Testis (tissue), 3 donors: ENCODE data around the gene MRPL28. TPM values are rescaled to one million over a fixed set of nuclear protein-coding genes. Genes with fewer than 3 reads are reported as not detected.
"Not testable (repeated sequence)": the region's sequence is repeated elsewhere in the genome, so short reads cannot be mapped to it uniquely, and the experiment has no call there.

Experiments used
- DNase-seq: peaks from one replicate; pipeline ENCODE4 v3.0.0-alpha.2; 2019
- H3K27ac ChIP-seq, 2 donors: fragments of 200-600 bp; sonication (generic); one replicate each; pipeline ENCODE4 v1.5.1; 2019
- H3K27me3 ChIP-seq: fragments of 200-600 bp; sonication (generic); one replicate; pipeline ENCODE4 v1.5.1; 2019
- H3K36me3 ChIP-seq: fragments of 200-600 bp; sonication (generic); one replicate; pipeline ENCODE4 v1.5.1; 2017; ENCODE audit warnings: low read depth; ENCODE audit errors: missing control alignments
- H3K4me1 ChIP-seq: fragments of 200-600 bp; sonication (generic); one replicate; pipeline ENCODE4 v1.5.1; 2019
- H3K4me3 ChIP-seq, 2 donors: fragments of 200-600 bp; sonication (generic); one replicate each; pipeline ENCODE4 v1.5.1; 2017 to 2019
- H3K9me3 ChIP-seq: fragments of 200-600 bp; sonication (generic); one replicate; pipeline ENCODE4 v1.5.1; 2017
- POLR2A ChIP-seq: fragments of 450-650 bp; IDR thresholded peaks from one replicate; pipeline ENCODE4 v1.6.1; 2017; ENCODE audit warnings: antibody characterized with exemption, mild to moderate bottlenecking, moderate library complexity
- WGBS, 2 donors: methylation state at CpG; one replicate each; pipeline ENCODE4 v1.1.5; 2018; 5-methylcytosine and 5-hydroxymethylcytosine counted together
- intact Hi-C: fragments of 100-400 bp; cut with DNase I; formaldehyde crosslinking; loops from one replicate; pipeline ENCODE4 v1.15.1; 2023; ENCODE audit warnings: low total_unique reads
- polyA plus RNA-seq: library from polyadenylated mRNA; stranded (reverse); fragments of 350-450 nt; fragmentation: Illumina TruSeq; extraction: RNeasy Lipid Tissue Mini Kit (QIAGEN cat#74804); gene quantifications from one replicate; pipeline ENCODE4 v1.2.3, GENCODE V29; 2014; ENCODE audit warnings: low read depth, low replicate concordance; ENCODE audit not compliant: insufficient read depth
- total RNA-seq, 2 donors: library from RNA; depleted of rRNA; stranded (reverse); fragments of >200 nt; gene quantifications; one replicate each; pipeline ENCODE4 v1.2.3, GENCODE V29; 2016
- TF ChIP-seq, protein P1 (sequence below), 3 experiments: fragments of 450-650 bp in 2 of 3; fragments of 200-600 bp in 1 of 3; sonication (generic) in 1 of 3; IDR thresholded peaks; one replicate each; pipeline ENCODE4 v1.5.1; 2016 to 2019; ENCODE audit warnings: antibody characterized with exemption in 3 of 3, mild to moderate bottlenecking in 2 of 3, moderate library complexity in 1 of 3

MRPL28 gene
- total and polyA plus RNA-seq, 3 donors from 2014 or later = 108 to 161 (median 119) TPM

DNA sequence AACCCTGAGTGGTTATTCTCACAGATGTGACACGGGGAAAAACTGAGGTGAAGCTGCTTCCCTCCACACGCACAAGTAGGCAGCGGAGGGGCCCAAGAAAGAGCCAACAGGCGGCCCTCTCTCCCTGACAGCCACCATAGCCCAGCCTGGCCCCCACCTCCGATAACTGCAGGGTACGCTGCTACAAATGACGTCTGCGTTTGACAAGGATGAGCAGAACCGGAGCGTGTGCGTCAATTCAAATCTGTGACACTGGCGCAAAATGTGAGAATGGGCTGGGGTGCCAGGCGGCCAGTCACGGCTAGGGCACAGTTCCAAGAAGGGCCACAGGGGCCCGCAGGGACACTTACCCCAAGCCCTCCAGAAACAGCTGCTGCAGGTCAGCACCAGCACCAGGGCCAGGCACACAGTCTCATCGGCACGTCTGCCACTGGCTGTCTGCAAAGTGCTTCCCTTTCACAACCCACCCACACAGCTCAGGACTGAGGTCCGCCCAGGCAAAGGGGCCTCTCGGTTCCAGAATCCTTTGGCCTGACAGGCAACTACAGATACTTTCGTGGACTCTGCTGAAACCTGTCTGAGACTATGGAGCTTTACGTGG, 32.3 kb downstream of the MRPL28 start:
- Histone ChIP-seq H3K4me1 (no peaks in the 10 kb centered on the region), H3K36me3 (no peaks in the 10 kb centered on the region), H3K4me3 (no peak overlapping the region), H3K27ac (no peak overlapping the region), H3K9me3 (no peaks in the 10 kb centered on the region), H3K27me3 (no peaks in the 10 kb centered on the region)
- TF ChIP-seq POLR2A = no peak
- TF ChIP-seq, protein P1, sequence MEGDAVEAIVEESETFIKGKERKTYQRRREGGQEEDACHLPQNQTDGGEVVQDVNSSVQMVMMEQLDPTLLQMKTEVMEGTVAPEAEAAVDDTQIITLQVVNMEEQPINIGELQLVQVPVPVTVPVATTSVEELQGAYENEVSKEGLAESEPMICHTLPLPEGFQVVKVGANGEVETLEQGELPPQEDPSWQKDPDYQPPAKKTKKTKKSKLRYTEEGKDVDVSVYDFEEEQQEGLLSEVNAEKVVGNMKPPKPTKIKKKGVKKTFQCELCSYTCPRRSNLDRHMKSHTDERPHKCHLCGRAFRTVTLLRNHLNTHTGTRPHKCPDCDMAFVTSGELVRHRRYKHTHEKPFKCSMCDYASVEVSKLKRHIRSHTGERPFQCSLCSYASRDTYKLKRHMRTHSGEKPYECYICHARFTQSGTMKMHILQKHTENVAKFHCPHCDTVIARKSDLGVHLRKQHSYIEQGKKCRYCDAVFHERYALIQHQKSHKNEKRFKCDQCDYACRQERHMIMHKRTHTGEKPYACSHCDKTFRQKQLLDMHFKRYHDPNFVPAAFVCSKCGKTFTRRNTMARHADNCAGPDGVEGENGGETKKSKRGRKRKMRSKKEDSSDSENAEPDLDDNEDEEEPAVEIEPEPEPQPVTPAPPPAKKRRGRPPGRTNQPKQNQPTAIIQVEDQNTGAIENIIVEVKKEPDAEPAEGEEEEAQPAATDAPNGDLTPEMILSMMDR (IDR thresholded peaks at IDR 0.05) = no peak
- intact Hi-C loops = no loop called here
- WGBS, 2 donors = 88 to 96% methylated on average over 17 to 21 of the region's 21 CpGs
- no peak for DNase-seq

- no peaks in the 10 kb centered on the region for H3K36me3 ChIP-seq
- H3K27ac ChIP-seq = no peak overlapping the region
- 79 to 86% methylated on average over 6 to 10 of the region's 10 CpGs for WGBS, 2 donors
- no peaks in the 10 kb centered on the region for H3K9me3 ChIP-seq
- H3K4me1 ChIP-seq = no peaks in the 10 kb centered on the region
- intact Hi-C loops = no loop called here
- no peak overlapping the region for H3K4me3 ChIP-seq
- H3K27me3 ChIP-seq = no peaks in the 10 kb centered on the region
- DNase-seq = no peak
- TF ChIP-seq POLR2A = no peak
- TF ChIP-seq, protein P1 (IDR thresholded peaks at IDR 0.05) = no peak
These were observed 32.9 kb downstream of the MRPL28 start for GRCh38 chr16:337437-337836.

DNA sequence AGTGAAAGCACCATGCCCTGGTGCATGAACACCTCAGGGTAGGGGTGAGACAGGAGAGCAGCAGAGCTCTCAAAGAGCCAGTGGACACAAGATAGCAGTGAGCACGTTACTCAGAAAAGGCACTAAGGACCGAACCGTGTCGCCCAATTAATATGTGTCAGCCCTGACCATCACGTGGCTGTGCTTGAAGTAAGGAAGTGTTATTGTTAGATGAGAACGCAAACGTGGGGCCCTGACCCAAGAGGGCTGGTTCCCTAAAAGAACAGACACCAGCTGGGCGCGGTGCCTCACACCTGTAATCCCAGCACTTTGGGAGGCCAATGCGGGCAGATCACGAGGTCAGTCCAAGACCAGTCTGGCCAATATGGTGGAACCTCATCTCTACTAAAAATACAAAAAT, 34.1 kb downstream of the MRPL28 start:
- intact Hi-C loops = no loop called here
- Histone ChIP-seq H3K27ac (no peak overlapping the region), H3K27me3 (no peaks in the 10 kb centered on the region), H3K36me3 (no peaks in the 10 kb centered on the region), H3K4me1 (no peaks in the 10 kb centered on the region), H3K9me3 (no peaks in the 10 kb centered on the region), H3K4me3 (no peak overlapping the region)
- no peak for DNase-seq
- WGBS, 2 donors = 93% methylated on average over 11 of the region's 11 CpGs
- TF ChIP-seq, protein P1 (IDR thresholded peaks at IDR 0.05) = no peak
- TF ChIP-seq POLR2A = no peak

GRCh38 chr16:334861-335632, 35.3 kb downstream of the MRPL28 start:
- H3K4me3 ChIP-seq, DNase-seq, H3K4me1 ChIP-seq, H3K9me3 ChIP-seq, H3K36me3 ChIP-seq, intact Hi-C loops, H3K27ac ChIP-seq, H3K27me3 ChIP-seq: not testable (repeated sequence)
- WGBS, 2 donors = 84% methylated on average over 11 of the region's 11 CpGs

DNA sequence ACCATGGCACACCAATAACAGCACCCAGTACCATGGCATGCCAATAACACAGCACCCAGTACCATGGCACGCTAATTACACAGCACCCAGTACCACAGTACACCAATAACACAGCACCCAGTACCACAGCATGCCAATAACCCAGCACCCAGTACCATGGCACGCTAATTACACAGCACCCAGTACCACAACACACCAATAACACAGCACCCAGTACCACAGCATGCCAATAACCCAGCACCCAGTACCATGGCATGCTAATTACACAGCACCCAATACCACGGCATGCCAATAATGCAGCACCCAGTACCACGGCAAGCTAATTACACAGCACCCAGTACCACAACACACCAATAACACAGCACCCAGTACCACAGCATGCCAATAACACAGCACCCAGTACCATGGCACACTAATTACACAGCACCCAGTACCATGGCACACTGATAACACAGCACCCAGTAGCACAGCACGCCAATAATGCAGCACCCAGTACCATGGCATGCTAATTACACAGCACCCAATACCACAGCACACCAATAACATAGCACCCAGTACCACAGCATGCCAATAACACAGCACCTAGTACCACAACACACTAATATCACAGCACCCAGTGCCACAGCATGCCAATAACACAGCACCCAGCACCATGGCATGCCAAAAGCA, 36.0 kb downstream of the MRPL28 start:
- H3K36me3 ChIP-seq, DNase-seq, H3K27ac ChIP-seq, H3K27me3 ChIP-seq, intact Hi-C loops, H3K4me3 ChIP-seq, H3K4me1 ChIP-seq, H3K9me3 ChIP-seq: not testable (repeated sequence)
- 93 to 100% methylated on average over 1 to 5 of the region's 5 CpGs for WGBS, 2 donors
